HG03060 (cell line): ENCODE results near the gene RHOBTB1.
"Not testable (repeated sequence)": the region's sequence is repeated elsewhere in the genome, so short reads cannot be mapped to it uniquely, and the experiment has no call there.

Experiments
- ATAC-seq: cut with Tn5 transposase; IDR thresholded peaks from one replicate; pipeline ENCODE4 v1.9.1; 2021; ENCODE audit warnings: low read depth, moderate number of reproducible peaks; ENCODE audit not compliant: unreplicated experiment

Gene RHOBTB1

DNA sequence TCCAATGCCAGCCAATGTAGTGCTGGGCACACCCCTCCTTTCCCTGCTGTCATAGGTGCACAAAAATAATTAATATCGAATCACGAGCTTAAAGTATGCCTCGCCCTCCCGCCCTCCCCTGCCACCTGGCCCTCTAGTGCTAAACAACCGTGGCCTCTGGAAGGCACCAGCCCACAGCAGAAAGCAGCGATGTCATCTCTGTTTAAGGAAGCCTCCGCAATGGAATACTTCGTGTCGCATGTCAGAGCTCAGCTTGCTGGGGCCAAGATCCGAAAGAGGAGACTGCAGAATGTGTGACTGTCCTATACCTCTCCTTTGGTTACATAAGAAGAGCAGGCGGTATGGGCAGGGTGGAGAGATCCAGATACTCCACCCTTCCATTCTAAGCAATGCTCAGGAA is 71.5 kb downstream of the RHOBTB1 start:
- no peak for ATAC-seq

GRCh38 chr10:60871215-60871614 is 72.8 kb downstream of the RHOBTB1 start:
- no peak for ATAC-seq

DNA sequence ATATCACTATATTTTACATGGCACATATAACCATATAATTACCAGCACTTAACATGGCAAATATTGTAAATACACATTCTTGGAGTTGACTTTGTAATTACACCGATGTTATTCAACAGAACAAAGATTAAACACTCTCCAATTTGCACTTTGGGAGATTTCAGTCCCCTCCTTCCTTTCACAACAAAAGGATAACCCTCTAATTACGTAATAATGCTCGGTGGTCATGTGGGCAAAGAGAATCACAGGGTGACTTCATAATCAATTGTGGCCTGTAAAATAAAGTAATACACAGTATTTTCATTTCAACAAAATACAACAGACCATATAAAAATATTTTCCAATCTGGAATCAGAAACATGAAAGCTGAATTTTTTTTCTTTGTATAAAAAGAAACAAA is 73.2 kb downstream of the RHOBTB1 start:
- ATAC-seq = no peak

DNA sequence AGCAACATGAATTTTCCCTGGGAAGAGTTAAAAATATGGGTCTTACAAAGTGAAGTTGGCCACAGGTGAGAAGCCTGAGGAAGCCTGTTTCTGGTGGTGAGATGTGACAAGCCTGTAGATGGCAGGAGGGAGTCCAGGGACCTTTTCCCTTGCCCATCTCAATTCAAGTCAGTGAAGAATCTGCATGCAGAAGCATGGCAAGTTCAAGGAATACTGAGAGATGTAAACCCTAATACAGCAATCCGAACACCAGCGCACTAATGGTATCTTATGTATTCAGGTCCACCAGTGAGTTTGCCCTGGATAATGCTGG is 73.6 kb downstream of the RHOBTB1 start:
- no peak for ATAC-seq

DNA sequence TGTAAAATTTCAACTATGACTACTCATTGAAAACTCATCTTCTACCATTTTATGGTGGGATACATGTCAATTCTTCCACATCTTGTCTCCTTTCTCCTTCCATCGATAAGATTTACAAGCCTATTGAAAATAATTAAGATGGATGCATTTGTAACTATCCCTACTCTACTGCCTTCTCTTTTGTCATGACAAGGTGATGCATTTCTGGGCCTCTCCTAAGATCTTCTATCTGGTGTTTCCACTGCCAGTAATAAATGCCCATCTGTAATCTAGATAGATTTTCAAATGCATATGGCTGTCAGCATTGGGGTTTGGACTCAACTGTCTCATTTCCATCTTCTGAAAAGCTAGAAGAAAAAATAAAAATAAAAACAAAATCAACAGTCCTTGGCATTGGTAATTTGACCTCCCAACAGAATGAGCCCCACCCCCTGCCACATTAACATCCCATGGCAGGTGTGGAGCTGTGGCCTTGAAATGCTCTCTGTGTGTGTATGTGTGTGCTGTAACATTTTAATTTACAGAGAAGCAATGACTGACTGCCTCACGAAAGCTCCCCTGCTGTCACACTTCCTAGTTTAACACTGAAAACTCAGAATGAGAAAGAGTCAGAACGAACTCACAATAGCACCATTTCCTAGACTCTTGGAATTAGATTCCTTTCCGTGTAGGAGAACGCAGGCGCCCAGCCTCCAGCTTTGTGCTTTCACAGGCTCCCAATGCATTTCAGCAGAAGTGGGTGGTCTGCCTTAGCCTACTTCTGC is 74.2 kb downstream of the RHOBTB1 start:
- ATAC-seq = no peak

DNA sequence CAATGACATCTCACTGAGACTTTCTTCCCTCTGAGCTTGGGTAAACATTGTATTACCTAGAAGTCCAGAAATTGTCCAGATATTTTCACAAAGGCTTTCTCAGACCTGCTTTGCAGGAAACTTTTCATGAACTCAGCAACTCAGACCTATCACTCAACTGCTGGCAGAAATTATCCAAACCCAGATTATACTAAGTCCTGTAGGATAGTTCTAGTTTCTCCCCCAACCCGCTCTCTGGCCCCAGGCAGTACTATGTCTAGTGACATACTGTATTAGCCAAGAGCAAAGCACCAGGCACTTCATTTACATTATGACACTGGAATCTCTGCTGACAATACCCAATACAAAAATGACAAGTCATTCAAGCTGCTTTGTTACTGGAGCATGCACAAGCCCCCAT is 75.0 kb downstream of the RHOBTB1 start:
- no peak for ATAC-seq

- ATAC-seq = no peak
Observed at GRCh38 chr10:60865198-60865783, 78.7 kb downstream of the RHOBTB1 start.

DNA sequence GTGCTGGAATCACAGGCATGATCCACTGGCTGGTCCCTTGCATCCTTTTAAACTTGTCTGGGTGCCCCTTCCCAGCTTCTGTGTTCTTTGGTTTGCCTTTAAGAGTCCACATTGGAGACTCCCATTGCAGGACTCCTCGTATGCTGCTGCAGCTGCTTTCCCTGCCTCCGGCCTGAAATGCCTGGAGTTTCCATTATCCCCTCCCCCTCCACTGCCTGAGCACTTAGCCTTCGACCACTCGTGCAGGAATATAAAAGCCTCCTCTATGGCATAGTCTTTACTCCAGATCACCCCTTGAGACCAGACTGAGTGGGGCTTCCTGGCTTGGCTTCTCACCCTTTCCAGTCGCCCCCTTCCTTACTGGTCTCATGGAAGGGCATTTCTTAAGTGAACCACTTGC is 80.2 kb downstream of the RHOBTB1 start:
- ATAC-seq = no peak

GRCh38 chr10:60862517-60862916 is 81.5 kb downstream of the RHOBTB1 start:
- no peak for ATAC-seq

DNA sequence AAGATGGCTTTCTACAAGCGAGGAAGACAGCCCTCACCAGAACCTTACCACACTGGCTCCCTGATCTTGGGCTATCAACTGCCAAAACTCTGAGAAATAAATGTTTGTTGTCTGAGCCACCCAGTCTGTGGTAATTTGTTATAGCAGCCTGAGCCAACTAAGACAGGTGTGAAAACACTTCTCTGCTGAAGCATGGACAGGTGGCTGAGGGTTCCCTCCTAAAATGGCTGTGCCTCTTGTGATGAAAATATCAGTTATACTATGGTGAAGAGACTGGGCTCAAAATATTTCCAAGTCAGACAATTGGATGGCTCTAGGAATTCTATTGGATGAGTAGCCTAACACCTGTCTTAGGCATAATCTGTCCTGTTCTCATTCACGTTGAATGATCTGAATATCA is 87.6 kb downstream of the RHOBTB1 start:
- ATAC-seq = no peak

GRCh38 chr10:60853637-60854036 is 90.3 kb downstream of the RHOBTB1 start:
- no peak for ATAC-seq

DNA sequence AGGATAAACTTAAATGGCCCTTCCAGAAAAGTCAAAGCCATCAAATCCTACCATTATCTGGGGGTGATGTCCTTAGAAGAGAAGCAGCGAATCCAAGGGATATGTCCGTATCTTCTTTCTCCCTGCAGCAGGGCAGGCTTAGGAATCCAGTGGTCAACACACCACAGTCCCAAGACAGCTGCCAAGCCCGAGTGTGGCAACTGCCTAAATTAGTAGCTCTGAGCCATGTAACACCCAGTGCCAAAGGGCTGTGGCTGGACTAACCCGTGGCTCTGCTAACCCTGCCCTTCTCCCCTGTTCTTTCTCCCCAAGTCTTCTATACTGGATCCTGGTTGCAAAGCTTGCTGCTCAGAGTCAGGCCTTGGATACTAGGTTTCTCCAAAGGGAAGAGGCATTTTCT is 90.9 kb downstream of the RHOBTB1 start:
- ATAC-seq = no peak

GRCh38 chr10:60849740-60850139 is 94.2 kb downstream of the RHOBTB1 start:
- ATAC-seq = no peak

DNA sequence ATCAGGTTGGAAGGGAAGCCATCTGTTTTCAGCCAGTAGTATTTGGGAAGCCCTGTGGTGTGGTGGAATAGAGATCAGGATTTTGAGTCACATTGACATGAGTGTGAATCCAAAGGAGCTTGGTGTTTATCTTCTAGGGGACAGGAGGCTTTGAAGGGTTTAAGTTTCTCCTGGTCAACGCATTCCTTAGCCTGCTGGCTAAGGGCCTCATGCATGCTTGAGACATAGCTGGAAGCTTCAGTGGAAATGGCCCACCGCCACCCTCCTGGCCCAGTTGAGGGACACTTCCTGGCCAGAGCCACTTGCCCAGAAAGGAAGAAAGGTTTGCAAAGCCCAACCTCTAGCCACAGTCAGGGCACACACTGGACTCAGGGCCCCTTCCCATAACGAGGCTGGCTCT is 94.8 kb downstream of the RHOBTB1 start:
- ATAC-seq = no peak

GRCh38 chr10:60848680-60849079 is 95.3 kb downstream of the RHOBTB1 start:
- ATAC-seq = no peak

GRCh38 chr10:60848126-60848525 is 95.9 kb downstream of the RHOBTB1 start:
- ATAC-seq = no peak

- ATAC-seq = no peak
Observed at GRCh38 chr10:60846173-60846572, 97.8 kb downstream of the RHOBTB1 start.

DNA sequence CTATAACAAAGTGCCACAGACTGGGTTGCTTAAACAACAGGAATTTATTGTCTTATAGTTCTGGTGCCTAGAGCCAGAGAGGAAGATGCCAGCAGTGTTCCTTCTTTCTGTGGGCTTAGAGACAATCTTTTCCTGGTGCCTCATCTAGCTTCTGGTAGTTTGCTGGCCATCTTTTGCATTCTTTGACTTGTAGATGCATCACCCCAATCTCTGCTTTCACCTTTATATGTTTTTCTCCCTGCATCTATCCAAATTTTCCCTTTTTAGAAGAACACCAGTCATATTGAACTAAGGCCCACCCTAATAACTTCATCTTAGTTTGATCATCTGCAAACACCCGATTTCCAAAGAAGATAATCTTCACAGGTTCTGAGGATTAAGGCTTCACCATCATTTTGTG is 98.9 kb downstream of the RHOBTB1 start:
- no peak for ATAC-seq

DNA sequence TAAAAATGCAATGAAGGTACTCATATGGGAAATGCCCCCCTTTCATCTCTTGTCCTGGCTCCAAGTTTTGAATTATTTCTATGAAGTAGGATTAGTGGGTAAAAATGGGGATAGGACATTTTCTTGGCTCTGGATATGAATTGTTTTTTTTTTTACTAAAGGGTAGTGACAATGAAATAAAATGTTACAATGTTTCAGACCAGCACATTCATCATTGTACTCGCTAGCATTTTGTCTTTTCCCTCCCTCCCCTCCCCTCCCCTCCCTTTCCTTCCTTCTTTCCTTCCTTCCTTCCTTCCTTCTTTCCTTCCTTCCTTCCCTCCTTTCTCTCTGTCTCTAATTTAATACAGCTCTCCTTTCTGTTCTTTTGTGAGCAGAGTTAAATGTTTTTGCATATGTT is 101.3 kb downstream of the RHOBTB1 start:
- no peak for ATAC-seq

DNA sequence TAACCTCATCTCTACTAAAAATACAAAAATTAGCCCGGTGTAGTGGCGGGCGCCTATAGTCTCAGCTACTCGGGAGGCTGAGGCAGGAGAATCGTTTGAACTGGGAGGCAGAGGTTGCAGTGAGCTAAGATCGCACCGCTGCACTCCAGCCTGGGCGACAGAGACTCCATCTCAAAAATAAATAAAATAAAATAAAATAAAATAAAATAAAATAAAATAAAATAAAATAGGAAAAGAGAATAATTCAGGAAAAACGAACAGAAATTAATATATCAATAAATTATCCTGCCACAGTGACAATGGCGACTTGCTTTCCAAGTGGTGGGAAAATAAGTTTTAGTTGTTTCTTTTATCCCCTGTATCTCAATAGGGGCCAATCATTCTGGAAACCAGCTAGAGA is 102.8 kb downstream of the RHOBTB1 start:
- ATAC-seq = not testable (repeated sequence)

GRCh38 chr10:60835049-60835448 is 108.9 kb downstream of the RHOBTB1 start:
- no peak for ATAC-seq

GRCh38 chr10:60834401-60834800 is 109.6 kb downstream of the RHOBTB1 start:
- no peak for ATAC-seq

GRCh38 chr10:60832136-60832535 is 111.8 kb downstream of the RHOBTB1 start:
- not testable (repeated sequence) for ATAC-seq
